Keratinocyte (primary cell): Measurements from ENCODE around the gene ARHGAP31. TPM values are rescaled to one million over a fixed set of nuclear protein-coding genes. Genes with fewer than 3 reads are reported as not detected.

Experiments
- DNase-seq: peaks from one replicate; pipeline ENCODE4 v3.0.0-alpha.2; 2011; ENCODE audit warnings: low read depth, missing footprints, low spot score
- FAIRE-seq: peaks from 2 replicates; lab custom pipeline; 2011; peaks lifted over from hg19 to GRCh38; lab: Jason Lieb, UNC
- H2AFZ ChIP-seq: 2 replicates; pipeline ENCODE4 v1.6.0; 2012; ENCODE audit warnings: low read length, control low read depth, inconsistent platforms; ENCODE audit not compliant: control insufficient read depth
- H3K27ac ChIP-seq: 2 replicates; pipeline ENCODE4 v1.5.1; 2011; ENCODE audit warnings: low read length; ENCODE audit not compliant: control insufficient read depth, insufficient read depth
- H3K27me3 ChIP-seq: 3 replicates; pipeline ENCODE4 v1.6.0; 2011; ENCODE audit warnings: low read length; ENCODE audit not compliant: control insufficient read depth, insufficient read depth; ENCODE audit errors: extremely low read depth
- H3K36me3 ChIP-seq, 2 experiments: 2 replicates in 1 of 2; 3 replicates in 1 of 2; pipeline ENCODE4 v1.5.1; 2011; ENCODE audit warnings: low read length in 2 of 2, mild to moderate bottlenecking in 1 of 2; ENCODE audit not compliant: control insufficient read depth in 2 of 2, insufficient read depth in 2 of 2; ENCODE audit errors: extremely low read depth in 1 of 2
- H3K4me1 ChIP-seq: 3 replicates; pipeline ENCODE4 v1.5.1; 2011; ENCODE audit warnings: low read length; ENCODE audit not compliant: control insufficient read depth, insufficient read depth; ENCODE audit errors: extremely low read depth
- H3K4me2 ChIP-seq: 3 replicates; pipeline ENCODE4 v1.6.0; 2011; ENCODE audit warnings: low read depth, low read length; ENCODE audit not compliant: control insufficient read depth, insufficient read depth; ENCODE audit errors: extremely low read depth
- H3K4me3 ChIP-seq, 3 experiments: fragments of 200-600 bp in 1 of 3; sonication (generic) in 1 of 3; 2 replicates in 2 of 3; 3 replicates in 1 of 3; pipeline ENCODE4 v1.5.1; 2011 to 2016; ENCODE audit warnings: low read length in 3 of 3, mild to moderate bottlenecking in 3 of 3, control low read depth in 2 of 3, inconsistent platforms in 1 of 3, low read depth in 1 of 3, mixed read lengths in 1 of 3, mixed run types in 1 of 3, moderate library complexity in 1 of 3; ENCODE audit not compliant: control insufficient read depth in 2 of 3, insufficient read depth in 2 of 3; ENCODE audit errors: extremely low read depth in 1 of 3
- H3K79me2 ChIP-seq: 2 replicates; pipeline ENCODE4 v1.6.0; 2012; ENCODE audit warnings: low read length; ENCODE audit not compliant: control insufficient read depth, insufficient read depth
- H3K9ac ChIP-seq: 3 replicates; pipeline ENCODE4 v1.6.0; 2011; ENCODE audit warnings: low read length; ENCODE audit not compliant: control insufficient read depth, insufficient read depth; ENCODE audit errors: extremely low read depth
- H3K9me1 ChIP-seq: 3 replicates; pipeline ENCODE4 v1.6.0; 2011; ENCODE audit warnings: low read length; ENCODE audit not compliant: control insufficient read depth, insufficient read depth; ENCODE audit errors: extremely low read depth
- H3K9me3 ChIP-seq: 2 replicates; pipeline ENCODE4 v1.5.1; 2012; ENCODE audit warnings: low read depth, low read length; ENCODE audit not compliant: control insufficient read depth
- H4K20me1 ChIP-seq: 3 replicates; pipeline ENCODE4 v1.6.0; 2011; ENCODE audit warnings: low read length; ENCODE audit not compliant: control insufficient read depth, insufficient read depth; ENCODE audit errors: extremely low read depth
- CTCF ChIP-seq, 3 experiments: IDR thresholded peaks in 1 of 3; conservative IDR thresholded peaks in 1 of 3; optimal IDR thresholded peaks in 1 of 3; 2 replicates in 2 of 3; 3 replicates in 1 of 3; pipeline versions ENCODE3 to v1.5.1; 2011; ENCODE audit warnings: low read length in 3 of 3, mild to moderate bottlenecking in 3 of 3, moderate library complexity in 2 of 3, control low read depth in 1 of 3, inconsistent platforms in 1 of 3; ENCODE audit not compliant: insufficient read depth in 2 of 3; ENCODE audit errors: extremely low read depth in 1 of 3
- EZH2 ChIP-seq: IDR thresholded peaks from one replicate; pipeline ENCODE4 v1.6.1; 2012; ENCODE audit warnings: inconsistent platforms, mild to moderate bottlenecking, low read length, moderate library complexity
- dilution Hi-C: fragments of 300-500 bp; cut with MboI; formaldehyde crosslinking; loops from one replicate; pipeline ENCODE4 v1.7.0; 2020; ENCODE audit warnings: low sequenced_read_pairs; ENCODE audit not compliant: extremely low pct_ligation_motif_present
- polyA plus RNA-seq, 5 experiments: library from polyadenylated mRNA; depleted of rRNA in 3 of 5; stranded (reverse) in 3 of 5; stranded (forward) in 1 of 5; unstranded in 1 of 5; fragments of >200 nt; gene quantifications; 1 replicate in 1 of 5; 2 replicates in 3 of 5; 3 replicates in 1 of 5; pipeline versions ENCODE4 v1.2.1 to v1.2.3, GENCODE V29; 2011 to 2012; ENCODE audit warnings: missing spikeins in 2 of 5, low read depth in 1 of 5, low replicate concordance in 1 of 5

ARHGAP31 gene
- polyA plus RNA-seq, 1 donor (not counting 4 experiments of a cell fraction or from before 2014, with no cell fraction given) = 3.0 TPM

GRCh38 chr3:119349354-119350041 is 55.3 kb downstream of the ARHGAP31 start:
- Histone ChIP-seq H3K79me2 (no peaks in the 10 kb centered on the region), H3K27me3 (no peaks in the 10 kb centered on the region), H3K9ac (no peak overlapping the region), H3K4me2 (no peak overlapping the region), H3K9me3 (no peaks in the 10 kb centered on the region), H4K20me1 (no peaks in the 10 kb centered on the region), H3K4me1 (no peaks in the 10 kb centered on the region), H2AFZ (no peak overlapping the region), H3K27ac (no peak overlapping the region), H3K36me3 (no peaks in the 10 kb centered on the region), H3K9me1 (no peaks in the 10 kb centered on the region), H3K4me3 (no peak overlapping the region)
- no peak for FAIRE-seq
- dilution Hi-C loops = no loop called here
- no peak for DNase-seq
- no peak for TF ChIP-seq CTCF (optimal IDR thresholded peaks at IDR 0.05 in 1 of 3, IDR thresholded peaks at IDR 0.05 in 1 of 3, conservative IDR thresholded peaks at IDR 0.05 in 1 of 3; ENCODE audit: extremely low read depth in 1 of 3, insufficient read depth in 2 of 3, low read length in 3 of 3)
- TF ChIP-seq EZH2 = no peak

GRCh38 chr3:119350114-119350513 is 55.9 kb downstream of the ARHGAP31 start:
- H3K27ac ChIP-seq = no peak overlapping the region

More at GRCh38 chr3:119350114-119350513, 55.9 kb downstream of the ARHGAP31 start:
- no peaks in the 10 kb centered on the region for H4K20me1 ChIP-seq
- H3K9me3 ChIP-seq = no peaks in the 10 kb centered on the region
- TF ChIP-seq CTCF (optimal IDR thresholded peaks at IDR 0.05 in 1 of 3, IDR thresholded peaks at IDR 0.05 in 1 of 3, conservative IDR thresholded peaks at IDR 0.05 in 1 of 3; ENCODE audit: extremely low read depth in 1 of 3, insufficient read depth in 2 of 3, low read length in 3 of 3) (no peak), EZH2 (no peak)
- dilution Hi-C loops = no loop called here
- H3K27me3 ChIP-seq = no peaks in the 10 kb centered on the region
- FAIRE-seq (no peak), DNase-seq (no peak)
- no peak overlapping the region for H2AFZ ChIP-seq
- H3K4me1 ChIP-seq = no peaks in the 10 kb centered on the region
- H3K79me2 ChIP-seq = no peaks in the 10 kb centered on the region
- H3K36me3 ChIP-seq = no peaks in the 10 kb centered on the region
- H3K9ac ChIP-seq = no peak overlapping the region
- no peak overlapping the region for H3K4me2 ChIP-seq
- H3K4me3 ChIP-seq = no peak overlapping the region
- H3K9me1 ChIP-seq = no peaks in the 10 kb centered on the region
